Measurements from ENCODE around the gene STRIP1.

- TF ChIP-seq CTCF (IDR thresholded peaks at IDR 0.05; ENCODE audit: insufficient read depth, low read length, poor library complexity, severe bottlenecking) (no peak), EZH2phosphoT487 (conservative IDR thresholded peaks at IDR 0.05; ENCODE audit: low read length) (no peak)
Measured at GRCh38 chr1:110002695-110003094, 31.7 kb upstream of the STRIP1 start.

Data from SU-DHL-6 (cell line).